ENCODE results near the gene NUP93.

The NUP93 gene

GRCh38 chr16:56823081-56823733 lies 93.3 kb downstream of the NUP93 start:
- DNase-seq = no peak

- DNase-seq = no peak
Measured at GRCh38 chr16:56824331-56824730, 94.4 kb downstream of the NUP93 start.

GRCh38 chr16:56824804-56825203 lies 94.9 kb downstream of the NUP93 start:
- DNase-seq = no peak

- DNase-seq = no peak
Measured at GRCh38 chr16:56825826-56826225, 95.9 kb downstream of the NUP93 start.

- DNase-seq = no peak
Measured at GRCh38 chr16:56828647-56829046, 98.7 kb downstream of the NUP93 start.

- no peak for DNase-seq
Measured at GRCh38 chr16:56830669-56831068, 100.7 kb downstream of the NUP93 start.

GRCh38 chr16:56832768-56833167 lies 102.8 kb downstream of the NUP93 start:
- DNase-seq = no peak

GRCh38 chr16:56833243-56833970 lies 103.5 kb downstream of the NUP93 start:
- DNase-seq = no peak

- no peak for DNase-seq
Measured at GRCh38 chr16:56835320-56835719, 105.4 kb downstream of the NUP93 start.

GRCh38 chr16:56836410-56837230 lies 106.7 kb downstream of the NUP93 start:
- no peak for DNase-seq

- no peak for DNase-seq
Measured at GRCh38 chr16:56838622-56839337, 108.9 kb downstream of the NUP93 start.

- no peak for DNase-seq
Measured at GRCh38 chr16:56841233-56841632, 111.3 kb downstream of the NUP93 start.

- DNase-seq = no peak
Measured at GRCh38 chr16:56841659-56842058, 111.7 kb downstream of the NUP93 start.

GRCh38 chr16:56842133-56842532 lies 112.2 kb downstream of the NUP93 start:
- no peak for DNase-seq

- DNase-seq = no peak
Measured at GRCh38 chr16:56844056-56844455, 114.1 kb downstream of the NUP93 start.

- DNase-seq = no peak
Measured at GRCh38 chr16:56847173-56847910, 117.4 kb downstream of the NUP93 start.

GRCh38 chr16:56848029-56848936 lies 118.4 kb downstream of the NUP93 start:
- DNase-seq = no peak

- no peak for DNase-seq
Measured at GRCh38 chr16:56848955-56849689, 119.2 kb downstream of the NUP93 start.

GRCh38 chr16:56849690-56850680 lies 120.1 kb downstream of the NUP93 start:
- no peak for DNase-seq
